Body of pancreas (tissue), 4 donors: ENCODE data around the gene DEK.

Experiments
- CTCF ChIP-seq, 7 experiments: fragments of 450-650 bp in 4 of 7; fragments of 200-600 bp in 3 of 7; sonication (generic) in 3 of 7; IDR thresholded peaks; one replicate each; pipeline ENCODE4 v1.5.1; 2016 to 2019; ENCODE audit warnings: antibody characterized with exemption in 7 of 7
- POLR2A ChIP-seq, 3 donors: fragments of 450-650 bp; IDR thresholded peaks; one replicate each; pipeline ENCODE4 v1.6.1; 2016; ENCODE audit warnings: antibody characterized with exemption in 3 of 3, mild to moderate bottlenecking in 2 of 3

- TF ChIP-seq CTCF (IDR thresholded peaks at IDR 0.05) (no peak), POLR2A (IDR thresholded peaks at IDR 0.05) (no peak)
Observed at GRCh38 chr6:18245079-18245478, 19.3 kb downstream of the DEK start.
